GM12878 (cell line): ENCODE results near the gene CRKL. TPM values are rescaled to one million over a fixed set of nuclear protein-coding genes. Genes with fewer than 3 reads are reported as not detected.

Experiments used
- ATAC-seq: fragments of 200-7000 bp; cut with Tn5 transposase; 3 replicates; pipeline ENCODE4 v1.9.1; 2020; ENCODE audit warnings: mild to moderate bottlenecking, moderate library complexity
- BruUV-seq: library from RNA; stranded (reverse); fragments of 400-500 nt; replicated peaks from 2 replicates; lab custom pipeline; 2021; lab: Mats Ljungman, UMichigan
- CTCF ChIA-PET: fragments of 300-600 bp; sonication (Branson Sonifier 250); formaldehyde crosslinking; extraction: SDS; loops from one replicate; lab custom pipeline; 2021; ENCODE audit warnings: inconsistent platforms; lab: Yijun Ruan, JAX
- POLR2A ChIA-PET: fragments of 350-600 bp; formaldehyde crosslinking; extraction: SDS; loops from one replicate; lab custom pipeline; 2021; ENCODE audit warnings: inconsistent platforms; lab: Charles Lee
- RAD21 ChIA-PET: fragments of 300-600 bp; sonication (Branson Sonifier 250); formaldehyde crosslinking; loops from one replicate; lab custom pipeline; 2023; ENCODE audit warnings: antibody characterized with exemption; ENCODE audit not compliant: unreplicated experiment; lab: Charles Lee
- SMC1A ChIA-PET: fragments of 300-600 bp; sonication (Branson Sonifier 250); formaldehyde crosslinking; loops from one replicate; lab custom pipeline; 2023; ENCODE audit not compliant: unreplicated experiment, uncharacterized antibody; lab: Charles Lee
- DNase-seq: peaks from one replicate; pipeline ENCODE4 v3.0.0-alpha.2; 2011; ENCODE audit warnings: low read depth, low spot score
- FAIRE-seq: peaks from 3 replicates; lab custom pipeline; 2011; peaks lifted over from hg19 to GRCh38; lab: Jason Lieb, UNC
- H2AFZ ChIP-seq: 2 replicates; pipeline ENCODE4 v1.6.0; 2011; ENCODE audit warnings: low read depth, low read length, control low read depth; ENCODE audit not compliant: control insufficient read depth
- H3K27ac ChIP-seq: 2 replicates; pipeline ENCODE4 v1.5.1; 2011; ENCODE audit warnings: control low read depth; ENCODE audit not compliant: control insufficient read depth, insufficient read depth
- H3K27me3 ChIP-seq, 2 experiments: replicated peaks in 1 of 2; 2 replicates each; pipeline versions ENCODE4 v1.6.0 to v1.6.1; 2011; ENCODE audit warnings: low read length in 1 of 2; ENCODE audit not compliant: control insufficient read depth in 2 of 2, insufficient read depth in 2 of 2
- H3K36me3 ChIP-seq, 2 experiments: 2 replicates each; pipeline ENCODE4 v1.5.1; 2011; ENCODE audit warnings: low read length in 1 of 2; ENCODE audit not compliant: control insufficient read depth in 2 of 2, insufficient read depth in 2 of 2
- H3K4me1 ChIP-seq: 2 replicates; pipeline ENCODE4 v1.6.1; 2011; ENCODE audit warnings: mild to moderate bottlenecking, low read length, moderate library complexity, mixed read lengths; ENCODE audit not compliant: control insufficient read depth, insufficient read depth
- H3K4me2 ChIP-seq: 2 replicates; pipeline ENCODE4 v1.6.0; 2011; ENCODE audit warnings: control low read depth; ENCODE audit not compliant: control insufficient read depth, insufficient read depth
- H3K4me3 ChIP-seq: fragments of 200-600 bp; sonication (generic); 2 replicates; pipeline ENCODE4 v1.5.1; 2016
- H3K79me2 ChIP-seq: 2 replicates; pipeline ENCODE4 v1.6.0; 2011; ENCODE audit warnings: low read length; ENCODE audit not compliant: control insufficient read depth, insufficient read depth
- H3K9ac ChIP-seq: 2 replicates; pipeline ENCODE4 v1.8.0; 2011; ENCODE audit warnings: low read length, control low read depth, mixed read lengths; ENCODE audit not compliant: control insufficient read depth, insufficient read depth
- H3K9me3 ChIP-seq: replicated peaks from 3 replicates; pipeline ENCODE4 v1.5.1; 2011; ENCODE audit warnings: mild to moderate bottlenecking, low read length; ENCODE audit not compliant: control insufficient read depth, insufficient read depth
- H4K20me1 ChIP-seq: 2 replicates; pipeline ENCODE4 v1.6.0; 2011; ENCODE audit not compliant: control insufficient read depth, insufficient read depth
- CEBPB ChIP-seq, 2 experiments: fragments of 150-350 bp in 1 of 2; IDR thresholded peaks; 2 replicates each; pipeline ENCODE4 v1.6.1; 2012 to 2014; ENCODE audit warnings: low read depth in 2 of 2, low read length in 2 of 2, borderline replicate concordance in 1 of 2, inconsistent platforms in 1 of 2
- HDAC6 ChIP-seq: fragments of 200-600 bp; sonication (generic); IDR thresholded peaks from one replicate; pipeline ENCODE4 v1.8.0; 2017; ENCODE audit warnings: antibody characterized with exemption; ENCODE audit not compliant: unreplicated experiment
- MTA3 ChIP-seq: IDR thresholded peaks from 2 replicates; pipeline ENCODE4 v1.6.1; 2012; ENCODE audit warnings: low read length, inconsistent platforms, borderline replicate concordance
- POLR2AphosphoS5 ChIP-seq: IDR thresholded peaks from 2 replicates; pipeline ENCODE4 v1.6.1; 2011; ENCODE audit warnings: mild to moderate bottlenecking, low read length, inconsistent platforms
- SIN3A ChIP-seq: IDR thresholded peaks from 2 replicates; pipeline ENCODE4 v1.6.1; 2012; ENCODE audit warnings: low read depth, low read length, improper control_type of control experiment
- SREBF2 ChIP-seq: IDR thresholded peaks from 2 replicates; pipeline ENCODE4 v1.6.1; 2012; ENCODE audit warnings: mild to moderate bottlenecking, low read length
- SRF ChIP-seq, 2 experiments: IDR thresholded peaks; 2 replicates each; pipeline ENCODE4 v1.6.1; 2011; ENCODE audit warnings: low read depth in 2 of 2, low read length in 2 of 2, mild to moderate bottlenecking in 1 of 2, moderate library complexity in 1 of 2
- WRNIP1 ChIP-seq: IDR thresholded peaks from 2 replicates; pipeline ENCODE4 v1.6.1; 2011; ENCODE audit warnings: low read depth, low read length, improper control_type of control experiment, borderline replicate concordance
- WGBS: methylation state at CpG from one replicate; pipeline ENCODE4 v1.1.6; 2016; ENCODE audit warnings: low lambda C conversion rate; ENCODE audit not compliant: insufficient replicate concordance, insufficient coverage; ENCODE audit errors: missing lambda C conversion rate; 5-methylcytosine and 5-hydroxymethylcytosine counted together
- in situ Hi-C: fragments of 300-500 bp; cut with MboI; formaldehyde crosslinking; loops from 9 replicates; pipeline ENCODE4 v1.14.3; 2018; ENCODE audit warnings: mixed read lengths
- intact Hi-C: fragments of 100-400 bp; cut with micrococcal nuclease; formaldehyde crosslinking; loops from one replicate; pipeline ENCODE4 v1.14.2; 2022; ENCODE audit not compliant: unreplicated experiment
- polyA plus RNA-seq, 11 experiments: library from polyadenylated mRNA; depleted of rRNA in 4 of 11; unstranded in 6 of 11; stranded (reverse) in 5 of 11; fragments of >200 nt; fragmentation: Nextera tagmentation in 4 of 11; fragmentation: Illumina TruSeq in 1 of 11; extraction: Ambion mirVana in 4 of 11; extraction: Trizol in 1 of 11; gene quantifications; 1 replicate in 1 of 11; 2 replicates in 10 of 11; pipeline versions ENCODE4 v1.2.1 to v1.2.3, GENCODE V29; 2011 to 2016; ENCODE audit warnings: inconsistent platforms in 2 of 11, missing spikeins in 2 of 11, low read depth in 1 of 11
- total RNA-seq, 4 experiments: library from RNA; depleted of rRNA in 3 of 4; stranded (reverse); fragments of >200 nt in 3 of 4; fragmentation: Illumina TruSeq in 1 of 4; extraction: Trizol in 1 of 4; gene quantifications; 2 replicates each; pipeline versions ENCODE4 v1.2.1 to v1.2.3, GENCODE V29; 2013 to 2021
- TF ChIP-seq, protein P1 (sequence below): IDR thresholded peaks from 2 replicates; pipeline ENCODE4 v1.6.1; 2011; ENCODE audit warnings: low read depth, low read length, improper control_type of control experiment, borderline replicate concordance

Gene CRKL
- total and polyA plus RNA-seq, 10 of the 15 experiments (the other 5 are each of a cell fraction or from before 2014, with no cell fraction given): 12.6 to 61.2 (median 32.7) TPM

DNA sequence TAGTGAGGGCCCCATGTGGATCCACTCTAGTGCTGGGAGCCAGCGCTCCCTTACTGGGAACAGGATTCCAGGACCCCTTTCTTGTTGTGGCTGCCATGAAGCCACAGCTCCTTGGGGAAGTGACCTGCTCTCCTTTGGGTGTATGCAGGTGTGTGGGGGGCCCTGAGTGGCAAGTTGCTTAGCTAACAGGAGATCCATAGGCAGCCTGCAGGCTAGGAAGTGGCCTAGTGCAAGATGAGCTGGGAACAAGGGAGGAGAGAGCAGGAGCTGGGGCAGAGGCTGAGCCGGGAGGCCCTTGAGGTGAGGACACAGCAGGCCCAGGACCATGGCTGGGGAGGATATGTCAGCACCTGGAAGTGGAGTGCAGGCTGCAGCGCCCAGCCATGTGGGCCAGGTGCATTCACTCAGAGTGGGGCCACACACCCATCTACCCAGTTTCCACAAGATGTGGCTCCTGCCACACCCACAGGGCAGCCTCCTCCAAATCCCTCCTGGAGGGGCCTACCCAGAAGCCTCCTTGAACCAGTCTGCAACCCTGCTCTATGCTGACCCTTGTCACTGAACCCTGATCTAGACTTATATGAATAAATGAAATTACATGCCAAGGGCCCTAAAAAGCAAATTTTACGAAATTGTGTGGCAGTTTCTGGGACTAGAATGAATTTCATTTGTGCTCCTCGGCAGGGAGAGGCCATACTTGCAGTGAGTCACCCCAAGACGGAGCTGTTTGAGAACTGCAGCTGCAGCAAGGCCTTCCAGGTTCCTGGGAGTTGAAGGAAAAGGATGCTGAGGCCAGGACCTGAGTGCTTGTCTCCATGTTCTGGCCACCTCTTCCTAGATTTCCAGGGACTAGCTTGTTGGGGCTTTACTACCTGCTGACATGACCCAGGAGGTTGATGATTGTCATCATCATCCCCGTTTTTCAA is 81.5 kb downstream of the CRKL start (continued):
- 0 out of 2 replicates have a peak, but pooled peaks have one; percentile 22 for TF ChIP-seq MTA3
- TF ChIP-seq, protein P1, sequence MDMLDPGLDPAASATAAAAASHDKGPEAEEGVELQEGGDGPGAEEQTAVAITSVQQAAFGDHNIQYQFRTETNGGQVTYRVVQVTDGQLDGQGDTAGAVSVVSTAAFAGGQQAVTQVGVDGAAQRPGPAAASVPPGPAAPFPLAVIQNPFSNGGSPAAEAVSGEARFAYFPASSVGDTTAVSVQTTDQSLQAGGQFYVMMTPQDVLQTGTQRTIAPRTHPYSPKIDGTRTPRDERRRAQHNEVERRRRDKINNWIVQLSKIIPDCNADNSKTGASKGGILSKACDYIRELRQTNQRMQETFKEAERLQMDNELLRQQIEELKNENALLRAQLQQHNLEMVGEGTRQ: no peak
- TF ChIP-seq SRF (IDR thresholded peaks at IDR 0.05; ENCODE audit: low read depth in 2 of 2, low read length in 2 of 2): no peak

DNA sequence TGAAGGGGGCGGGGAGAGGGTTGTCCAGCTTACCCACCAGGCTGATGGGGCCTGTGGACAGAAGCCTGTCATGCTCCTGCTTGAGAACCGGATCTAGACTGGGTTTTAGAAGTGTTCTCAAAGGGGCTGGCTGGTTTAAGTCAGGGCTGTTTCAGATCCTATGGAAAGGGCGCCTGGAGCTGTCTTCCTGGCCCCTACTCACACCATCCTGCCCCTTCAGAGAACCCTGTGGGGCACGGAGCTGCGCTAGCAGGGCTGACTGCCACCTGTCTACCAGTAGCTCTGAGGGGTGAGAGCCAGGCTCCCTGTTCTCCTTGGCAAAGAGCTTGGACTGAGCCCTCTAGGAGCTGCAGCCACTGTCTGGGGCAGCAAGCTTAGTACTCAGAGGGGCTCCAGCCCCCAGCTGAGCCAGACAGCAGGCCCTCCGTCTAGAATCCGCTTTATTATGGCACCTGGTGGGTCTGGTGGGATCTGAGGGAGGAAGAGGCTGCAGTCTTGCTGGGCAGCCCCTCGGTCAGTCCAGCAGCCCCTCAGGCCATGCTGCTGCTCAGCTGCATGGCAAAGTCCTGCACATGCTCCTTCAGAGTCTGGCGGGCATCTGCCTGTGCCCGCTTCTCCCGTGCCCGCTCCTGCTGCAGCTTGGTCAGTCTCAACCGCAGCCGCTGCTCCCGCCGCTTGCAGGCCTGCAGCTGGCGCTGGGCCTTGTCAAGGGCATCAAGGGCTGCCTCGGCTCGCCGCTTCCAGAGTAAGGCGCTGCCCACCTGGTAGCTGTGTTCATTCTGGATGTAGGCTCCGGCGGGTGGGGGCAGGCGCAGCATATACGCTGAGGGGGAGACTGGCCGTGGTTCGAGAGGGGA is 82.4 kb downstream of the CRKL start:
- H3K27me3 ChIP-seq: no peaks in the 10 kb centered on the region
- H2AFZ ChIP-seq: no peak overlapping the region
- H3K4me3 ChIP-seq: no peak overlapping the region
- no peak for FAIRE-seq
- H3K36me3 ChIP-seq: peaks cover 2 to 4% of the 10 kb centered on the region in 2 experiments; a peak in 1 of 4 replicates
- ChIA-PET SMC1A (no interaction called here), RAD21 (no interaction called here), CTCF (interaction anchor here (1.8 kb wide), 1 partner anchor 18 kb away, joined by 11 read pairs; the partner anchor contains the start of gene LZTR1), POLR2A (interaction anchor here (1.1 kb wide), 1 partner anchor 10 kb away, joined by 3 read pairs; no protein-coding TSS in a partner anchor)
- ATAC-seq: no peak
- intact Hi-C loops (no loop called here), in situ Hi-C loops (no loop called here)
- DNase-seq: no peak
- H3K9me3 ChIP-seq: no peaks in the 10 kb centered on the region
- H3K79me2 ChIP-seq: peaks cover 21% of the 10 kb centered on the region
- no TSS peak for BruUV-seq
- no peak overlapping the region for H3K27ac ChIP-seq
- peak overlapping the region; percentile 90 for H3K4me2 ChIP-seq
- peaks cover 5% of the 10 kb centered on the region for H3K4me1 ChIP-seq
- H4K20me1 ChIP-seq: no peaks in the 10 kb centered on the region
- TF ChIP-seq MTA3: no peak
- TF ChIP-seq POLR2AphosphoS5: 0 out of 2 replicates have a peak, but pooled peaks have one; percentile 43
- TF ChIP-seq SIN3A: no peak
- TF ChIP-seq WRNIP1: no peak
- no peak for TF ChIP-seq HDAC6
- no peak for TF ChIP-seq CEBPB (IDR thresholded peaks at IDR 0.05; ENCODE audit: borderline replicate concordance in 1 of 2, low read depth in 2 of 2, low read length in 2 of 2)
- TF ChIP-seq SREBF2: no peak
- H3K9ac ChIP-seq: no peak overlapping the region; the same call in 1 of the 2 replicates
- WGBS: 97% methylated on average over 27 of the region's 27 CpGs
